A549 (cell line): ENCODE data around the gene PTPN23. TPM values are rescaled to one million over a fixed set of nuclear protein-coding genes. Genes with fewer than 3 reads are reported as not detected.

Experiments
- ATAC-seq, 2 experiments: fragments of 200-7000 bp in 1 of 2; fragments of >200 bp in 1 of 2; cut with Nextera tagmentation in 1 of 2; cut with Tn5 transposase in 1 of 2; 3 replicates each; pipeline versions ENCODE4 v1.8.0 to v1.9.1; 2018 to 2020; ENCODE audit warnings: mild to moderate bottlenecking in 1 of 2, moderate library complexity in 1 of 2
- CTCF ChIA-PET: fragments of 300-600 bp; sonication (Branson Sonifier 250); formaldehyde crosslinking; extraction: SDS; loops from one replicate; lab custom pipeline; 2021; ENCODE audit warnings: antibody characterized with exemption, inconsistent platforms; lab: Yijun Ruan, JAX
- POLR2A ChIA-PET: fragments of 350-600 bp; formaldehyde crosslinking; extraction: SDS; loops from one replicate; lab custom pipeline; 2021; ENCODE audit warnings: antibody characterized with exemption, inconsistent platforms; lab: Yijun Ruan, JAX
- DNase-seq, 2 experiments: peaks; one replicate each; pipeline versions ENCODE4 v3.0.0 to v3.0.0-alpha.2; 2011 to 2016; ENCODE audit warnings: low read depth in 1 of 2, low spot score in 1 of 2
- FAIRE-seq: peaks from 2 replicates; lab custom pipeline; 2011; peaks lifted over from hg19 to GRCh38; lab: Jason Lieb, UNC
- H3K27ac ChIP-seq, 2 experiments: fragments of >200 bp; sonication (Bioruptor Twin); formaldehyde crosslinking; 3 replicates each; pipeline ENCODE4 v1.5.1; 2016 to 2017
- H3K4me1 ChIP-seq: fragments of >200 bp; sonication (Bioruptor Twin); formaldehyde crosslinking; 3 replicates; pipeline ENCODE4 v1.6.1; 2016
- H3K4me2 ChIP-seq: fragments of >200 bp; sonication (Bioruptor Twin); formaldehyde crosslinking; 3 replicates; pipeline ENCODE4 v1.6.1; 2016
- H3K4me3 ChIP-seq: fragments of >200 bp; sonication (Bioruptor Twin); formaldehyde crosslinking; 3 replicates; pipeline ENCODE4 v1.5.1; 2016
- H3K9me3 ChIP-seq: fragments of >200 bp; sonication (Bioruptor Twin); formaldehyde crosslinking; 3 replicates; pipeline ENCODE4 v1.6.1; 2016
- ATOH8 ChIP-seq: fragments of 250-450 bp; sonication (Bioruptor Pico); IDR thresholded peaks from 2 replicates; pipeline ENCODE4 v1.5.0; 2020; ENCODE audit warnings: low read depth, mild to moderate bottlenecking, moderate library complexity
- CBX2 ChIP-seq: fragments of 200-600 bp; sonication (generic); IDR thresholded peaks from 2 replicates; pipeline ENCODE4 v1.6.1; 2016; ENCODE audit warnings: low read depth, mild to moderate bottlenecking, borderline replicate concordance
- CBX8 ChIP-seq: fragments of 200-600 bp; sonication (generic); IDR thresholded peaks from 2 replicates; pipeline ENCODE4 v1.6.1; 2016
- CTCF ChIP-seq: fragments of >200 bp; sonication (Bioruptor Twin); formaldehyde crosslinking; IDR thresholded peaks from 3 replicates; pipeline ENCODE4 v1.5.1; 2016
- E2F6 ChIP-seq: IDR thresholded peaks from 2 replicates; pipeline ENCODE4 v1.6.1; 2012; ENCODE audit warnings: low read depth, borderline replicate concordance
- ESRRA ChIP-seq: fragments of 150-350 bp; IDR thresholded peaks from 2 replicates; pipeline ENCODE4 v1.6.1; 2014; ENCODE audit warnings: mild to moderate bottlenecking, low read length, borderline replicate concordance
- FOXS1 ChIP-seq: fragments of 250-450 bp; sonication (Bioruptor Pico); IDR thresholded peaks from 2 replicates; pipeline ENCODE4 v1.5.0; 2020; ENCODE audit warnings: mild to moderate bottlenecking, moderate library complexity
- HEYL ChIP-seq: fragments of 250-450 bp; sonication (Bioruptor Pico); IDR thresholded peaks from 2 replicates; pipeline ENCODE4 v1.8.0; 2021; ENCODE audit warnings: mild to moderate bottlenecking, moderate library complexity
- HOXB13 ChIP-seq: fragments of 250-450 bp; sonication (Bioruptor Pico); IDR thresholded peaks from 2 replicates; pipeline ENCODE4 v1.5.0; 2020; ENCODE audit warnings: low read depth, mild to moderate bottlenecking, moderate library complexity
- JUN ChIP-seq, 2 experiments: fragments of >200 bp; sonication (Bioruptor Twin); formaldehyde crosslinking; IDR thresholded peaks; 2 replicates in 1 of 2; 3 replicates in 1 of 2; pipeline ENCODE4 v1.6.1; 2016 to 2017
- KDM5A ChIP-seq: fragments of 200-600 bp; sonication (generic); IDR thresholded peaks from 2 replicates; pipeline ENCODE4 v1.6.1; 2016; ENCODE audit warnings: antibody characterized with exemption, mild to moderate bottlenecking
- MAX ChIP-seq: IDR thresholded peaks from 2 replicates; pipeline ENCODE4 v1.6.1; 2012
- NFE2L2 ChIP-seq: fragments of 150-350 bp; conservative IDR thresholded peaks from 2 replicates; pipeline ENCODE4 v1.6.1; 2014; ENCODE audit warnings: low read length
- NPAS2 ChIP-seq: fragments of 250-450 bp; sonication (Bioruptor Pico); IDR thresholded peaks from 2 replicates; pipeline ENCODE4 v1.8.0; 2022; ENCODE audit warnings: mild to moderate bottlenecking, moderate library complexity, borderline replicate concordance
- PBX3 ChIP-seq: IDR thresholded peaks from 2 replicates; pipeline ENCODE4 v1.6.1; 2012
- RCOR1 ChIP-seq: fragments of 150-350 bp; IDR thresholded peaks from 2 replicates; pipeline ENCODE4 v1.6.1; 2014; ENCODE audit warnings: antibody characterized with exemption, low read length, low read depth
- SREBF2 ChIP-seq: fragments of 450-650 bp; IDR thresholded peaks from 2 replicates; pipeline ENCODE4 v1.6.1; 2014; ENCODE audit warnings: mild to moderate bottlenecking, moderate library complexity
- ZC3H11A ChIP-seq: fragments of 450-650 bp; IDR thresholded peaks from 2 replicates; pipeline ENCODE4 v1.6.1; 2014; ENCODE audit warnings: antibody characterized with exemption, mild to moderate bottlenecking
- ZSCAN20 ChIP-seq: fragments of 250-450 bp; sonication (Bioruptor Pico); IDR thresholded peaks from 2 replicates; pipeline ENCODE4 v1.8.0; 2022; ENCODE audit warnings: mild to moderate bottlenecking, moderate library complexity
- WGBS: methylation state at CpG from one replicate; pipeline ENCODE4 v1.1.6; 2017; ENCODE audit errors: missing lambda C conversion rate; 5-methylcytosine and 5-hydroxymethylcytosine counted together
- polyA plus RNA-seq, 4 experiments: library from polyadenylated mRNA; depleted of rRNA in 3 of 4; stranded (reverse); fragments of >200 nt; fragmentation: RNase III in 1 of 4; extraction: RNeasy Plus Mini Kit Qiagen cat#74134 plus additional on column Dnase treatment in 1 of 4; gene quantifications; 2 replicates in 3 of 4; 3 replicates in 1 of 4; pipeline ENCODE4 v1.2.3, GENCODE V29; 2011 to 2017

PTPN23 gene
- polyA plus RNA-seq, 2 of the 4 experiments (the other 2 are of a cell fraction), result 1.5 to 16.8 TPM

GRCh38 chr3:47410417-47410720, 29.5 kb downstream of the PTPN23 start:
- ChIA-PET POLR2A (no interaction called here), CTCF (interaction anchor here (1.0 to 1.5 kb wide), 4 partner anchors 10 to 16 kb away, joined by 3 to 6 read pairs (median 3); no protein-coding TSS in a partner anchor)
- no peak for TF ChIP-seq NFE2L2
- no peak for TF ChIP-seq PBX3
- TF ChIP-seq ZC3H11A, result no peak
- no peak for TF ChIP-seq HOXB13 (CRISPR knock-in tag)
- ATAC-seq (no peak), FAIRE-seq (no peak), DNase-seq (no peak)
- Histone ChIP-seq H3K4me2 (no peak overlapping the region), H3K9me3 (no peaks in the 10 kb centered on the region), H3K27ac (no peak overlapping the region), H3K4me3 (no peak overlapping the region), H3K4me1 (no peaks in the 10 kb centered on the region)
- WGBS, result 78% methylated on average over 5 of the region's 10 CpGs

- WGBS, result 97% methylated on average over 6 of the region's 30 CpGs
- ChIA-PET POLR2A (no interaction called here), CTCF (interaction anchor here (1.4 to 2.7 kb wide), 2 partner anchors 10 to 16 kb away, joined by 3 to 12 read pairs; no protein-coding TSS in a partner anchor)
- Histone ChIP-seq H3K4me2 (no peak overlapping the region), H3K4me1 (no peaks in the 10 kb centered on the region), H3K9me3 (no peaks in the 10 kb centered on the region), H3K27ac (no peak overlapping the region), H3K4me3 (no peak overlapping the region)
- TF ChIP-seq MAX (no peak), NPAS2 (CRISPR knock-in tag) (no peak), KDM5A (no peak), CTCF (no peak), JUN (IDR thresholded peaks at IDR 0.05) (no peak), FOXS1 (no peak), SREBF2 (no peak), ESRRA (no peak), E2F6 (no peak), ZC3H11A (no peak), CBX8 (no peak), CBX2 (no peak), ATOH8 (CRISPR knock-in tag) (no peak), HEYL (CRISPR knock-in tag) (no peak), RCOR1 (no peak), ZSCAN20 (no peak)
- ATAC-seq, result no peak
- no peak for FAIRE-seq
- DNase-seq, result no peak
These were observed 30.2 kb downstream of the PTPN23 start for GRCh38 chr3:47410801-47411646.
